MM.1S (cell line): ENCODE measurements around the gene WDFY2.

ENCODE experiments used
- DNase-seq: peaks from one replicate; pipeline ENCODE4 v3.0.0-alpha.2; 2015
- H2AFZ ChIP-seq: fragments of 300-600 bp; sonication (generic); 2 replicates; pipeline ENCODE4 v1.6.0; 2016; ENCODE audit warnings: antibody characterized with exemption, low read length
- H3F3A ChIP-seq: fragments of 300-600 bp; sonication (generic); 2 replicates; pipeline ENCODE4 v1.6.1; 2016; ENCODE audit warnings: mild to moderate bottlenecking, antibody characterized with exemption, low read length, moderate library complexity, mixed read lengths; ENCODE audit not compliant: insufficient read depth
- H3K27ac ChIP-seq: fragments of 300-600 bp; sonication (generic); 2 replicates; pipeline ENCODE4 v1.5.1; 2016; ENCODE audit warnings: mild to moderate bottlenecking, low read length
- H3K27me3 ChIP-seq: fragments of 300-600 bp; sonication (generic); replicated peaks from 2 replicates; pipeline ENCODE4 v1.6.0; 2016; ENCODE audit warnings: low read length; ENCODE audit not compliant: insufficient read depth
- H3K36me3 ChIP-seq: fragments of 300-600 bp; sonication (generic); replicated peaks from 2 replicates; pipeline ENCODE4 v1.6.1; 2016; ENCODE audit warnings: mild to moderate bottlenecking, low read length, mixed read lengths; ENCODE audit not compliant: insufficient read depth
- H3K4me1 ChIP-seq: fragments of 300-600 bp; sonication (generic); 2 replicates; pipeline ENCODE4 v1.6.1; 2016; ENCODE audit warnings: low read length, mixed read lengths
- H3K4me2 ChIP-seq: fragments of 300-600 bp; sonication (generic); 2 replicates; pipeline ENCODE4 v1.6.0; 2016; ENCODE audit warnings: low read depth, low read length
- H3K4me3 ChIP-seq: fragments of 300-600 bp; sonication (generic); 2 replicates; pipeline ENCODE4 v1.5.1; 2016; ENCODE audit warnings: low read length, mixed read lengths
- H3K79me2 ChIP-seq: fragments of 300-600 bp; sonication (generic); 2 replicates; pipeline ENCODE4 v1.6.1; 2016; ENCODE audit warnings: mixed run types, low read length, mixed read lengths
- H3K9ac ChIP-seq: fragments of 300-600 bp; sonication (generic); 2 replicates; pipeline ENCODE4 v1.6.1; 2016; ENCODE audit warnings: low read length, mixed read lengths
- H3K9me2 ChIP-seq: fragments of 300-600 bp; sonication (generic); replicated peaks from 2 replicates; pipeline ENCODE4 v1.6.1; 2016; ENCODE audit warnings: mild to moderate bottlenecking, low read length, mixed read lengths; ENCODE audit not compliant: insufficient read depth
- H3K9me3 ChIP-seq: fragments of 300-600 bp; sonication (generic); replicated peaks from 2 replicates; pipeline ENCODE4 v1.6.1; 2016; ENCODE audit warnings: mild to moderate bottlenecking, low read length, mixed read lengths; ENCODE audit not compliant: insufficient read depth
- H4K20me1 ChIP-seq: fragments of 300-600 bp; sonication (generic); 2 replicates; pipeline ENCODE4 v1.6.1; 2016; ENCODE audit warnings: mild to moderate bottlenecking, low read length, moderate library complexity, mixed read lengths; ENCODE audit not compliant: insufficient read depth
- CTCF ChIP-seq: fragments of 300-600 bp; sonication (generic); IDR thresholded peaks from 2 replicates; pipeline ENCODE4 v1.5.1; 2016; ENCODE audit warnings: antibody characterized with exemption, low read length, mixed read lengths
- EZH2 ChIP-seq: fragments of 300-600 bp; sonication (generic); optimal IDR thresholded peaks from 2 replicates; pipeline ENCODE3; 2017; ENCODE audit warnings: low read depth, mild to moderate bottlenecking, antibody characterized with exemption, low read length, mixed read lengths
- EZH2phosphoT487 ChIP-seq: fragments of 300-600 bp; sonication (generic); IDR thresholded peaks from 2 replicates; pipeline ENCODE4 v1.6.1; 2018; ENCODE audit warnings: antibody characterized with exemption, low read length

The WDFY2 gene

GRCh38 chr13:51643882-51644281, 59.6 kb downstream of the WDFY2 start:
- no peaks in the 10 kb centered on the region for H3K27me3 ChIP-seq
- H3K4me2 ChIP-seq, result no peak overlapping the region
- H3K4me3 ChIP-seq, result no peak overlapping the region
- no peak overlapping the region for H3K27ac ChIP-seq
- no peak for DNase-seq
- no peaks in the 10 kb centered on the region for H3K9me2 ChIP-seq
- H2AFZ ChIP-seq, result no peak overlapping the region
- H3K9ac ChIP-seq, result no peak overlapping the region
- H3K79me2 ChIP-seq, result no peaks in the 10 kb centered on the region
- no peaks in the 10 kb centered on the region for H3K4me1 ChIP-seq
- no peaks in the 10 kb centered on the region for H4K20me1 ChIP-seq
- TF ChIP-seq CTCF (no peak), EZH2phosphoT487 (no peak), EZH2 (no peak)
- H3K36me3 ChIP-seq, result no peaks in the 10 kb centered on the region
- H3K9me3 ChIP-seq, result no peaks in the 10 kb centered on the region
- no peaks in the 10 kb centered on the region for H3F3A ChIP-seq

DNA sequence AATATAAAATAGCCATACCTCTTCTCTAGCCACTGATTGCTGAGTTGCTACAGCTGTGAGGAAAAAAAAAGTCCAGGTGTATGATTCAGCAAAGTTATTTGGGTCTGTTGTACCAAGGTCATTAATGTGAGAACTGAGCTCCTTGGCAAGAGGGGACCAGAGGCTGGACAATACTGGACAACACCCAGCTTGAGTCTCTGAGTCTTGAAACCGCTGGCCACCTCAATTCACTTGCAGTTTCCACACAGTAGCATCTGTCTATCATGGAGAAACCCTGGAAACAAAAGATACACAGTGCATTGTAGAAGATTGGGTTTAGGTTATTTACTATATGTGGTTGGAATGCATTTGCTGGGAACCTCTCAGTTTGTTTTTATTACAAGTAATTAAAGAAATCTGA, 60.4 kb downstream of the WDFY2 start:
- H3K9ac ChIP-seq, result no peak overlapping the region
- no peaks in the 10 kb centered on the region for H3F3A ChIP-seq
- no peak overlapping the region for H3K4me2 ChIP-seq
- TF ChIP-seq CTCF, result no peak
- TF ChIP-seq EZH2, result no peak
- no peak for TF ChIP-seq EZH2phosphoT487
- no peaks in the 10 kb centered on the region for H3K9me2 ChIP-seq
- no peak for DNase-seq
- H4K20me1 ChIP-seq, result no peaks in the 10 kb centered on the region
- no peaks in the 10 kb centered on the region for H3K4me1 ChIP-seq
- H3K9me3 ChIP-seq, result no peaks in the 10 kb centered on the region
- no peak overlapping the region for H3K27ac ChIP-seq
- H3K79me2 ChIP-seq, result no peaks in the 10 kb centered on the region
- H2AFZ ChIP-seq, result no peak overlapping the region
- H3K4me3 ChIP-seq, result no peak overlapping the region
- no peaks in the 10 kb centered on the region for H3K27me3 ChIP-seq
- H3K36me3 ChIP-seq, result no peaks in the 10 kb centered on the region

- no peaks in the 10 kb centered on the region for H3K4me1 ChIP-seq
- DNase-seq, result no peak
- H3K9me2 ChIP-seq, result no peaks in the 10 kb centered on the region
- H2AFZ ChIP-seq, result no peak overlapping the region
- H4K20me1 ChIP-seq, result no peaks in the 10 kb centered on the region
- H3K9me3 ChIP-seq, result no peaks in the 10 kb centered on the region
- H3K27ac ChIP-seq, result no peak overlapping the region
- no peak overlapping the region for H3K4me2 ChIP-seq
- TF ChIP-seq EZH2phosphoT487 (no peak), CTCF (no peak), EZH2 (no peak)
- no peak overlapping the region for H3K4me3 ChIP-seq
- no peaks in the 10 kb centered on the region for H3K36me3 ChIP-seq
- H3K27me3 ChIP-seq, result no peaks in the 10 kb centered on the region
- H3K9ac ChIP-seq, result no peak overlapping the region
- no peaks in the 10 kb centered on the region for H3K79me2 ChIP-seq
- H3F3A ChIP-seq, result no peaks in the 10 kb centered on the region
Observed at GRCh38 chr13:51645154-51645650, 60.9 kb downstream of the WDFY2 start.
